Measurements from ENCODE around the gene RUNX2. TPM values are rescaled to one million over a fixed set of nuclear protein-coding genes. Genes with fewer than 3 reads are reported as not detected.

The RUNX2 gene
- total and polyA plus RNA-seq, 10 donors: 0.86 to 9.4 (median 6.6) TPM

- no peaks in the 10 kb centered on the region for H3K9me3 ChIP-seq
- no peak overlapping the region for H3K4me3 ChIP-seq
- no peak for DNase-seq
- intact Hi-C loops (cut with DNase I; ENCODE audit: low total_unique reads): no loop called here
- WGBS, 5 donors: 92 to 100% (median 94%) methylated on average over 1 of the region's 1 CpG
- H3K27ac ChIP-seq: no peak overlapping the region
- TF ChIP-seq CTCF (IDR thresholded peaks at IDR 0.05 in 8 of 11, conservative IDR thresholded peaks at IDR 0.05 in 3 of 11): no peak
- TF ChIP-seq POLR2A (IDR thresholded peaks at IDR 0.05): no peak
- H3K4me1 ChIP-seq: no peaks in the 10 kb centered on the region
- no peaks in the 10 kb centered on the region for H3K36me3 ChIP-seq
- no peaks in the 10 kb centered on the region for H3K27me3 ChIP-seq (replicated peaks in 1 of 7)
Observed at GRCh38 chr6:45366534-45366933, 38.4 kb downstream of the RUNX2 start.

GRCh38 chr6:45367999-45368398 is 39.9 kb downstream of the RUNX2 start:
- Histone ChIP-seq H3K27ac (no peak overlapping the region), H3K4me3 (no peak overlapping the region), H3K36me3 (no peaks in the 10 kb centered on the region), H3K9me3 (no peaks in the 10 kb centered on the region), H3K4me1 (no peaks in the 10 kb centered on the region), H3K27me3 (replicated peaks in 1 of 7) (no peaks in the 10 kb centered on the region)
- intact Hi-C loops (cut with DNase I; ENCODE audit: low total_unique reads): no loop called here
- TF ChIP-seq POLR2AphosphoS5 (IDR thresholded peaks at IDR 0.05) (no peak), CTCF (IDR thresholded peaks at IDR 0.05 in 8 of 11, conservative IDR thresholded peaks at IDR 0.05 in 3 of 11) (no peak)
- no peak for DNase-seq

- no peaks in the 10 kb centered on the region for H3K4me1 ChIP-seq
- 66 to 88% (median 83%) methylated on average over 1 of the region's 1 CpG for WGBS, 5 donors
- H3K4me3 ChIP-seq: no peak overlapping the region
- no peaks in the 10 kb centered on the region for H3K36me3 ChIP-seq
- no peaks in the 10 kb centered on the region for H3K9me3 ChIP-seq
- DNase-seq: no peak
- no peak overlapping the region for H3K27ac ChIP-seq
- intact Hi-C loops (cut with DNase I; ENCODE audit: low total_unique reads): no loop called here
- no peak for TF ChIP-seq CTCF (IDR thresholded peaks at IDR 0.05 in 8 of 11, conservative IDR thresholded peaks at IDR 0.05 in 3 of 11)
- TF ChIP-seq POLR2A (IDR thresholded peaks at IDR 0.05): no peak
- no peak for TF ChIP-seq POLR2AphosphoS5 (IDR thresholded peaks at IDR 0.05)
- H3K27me3 ChIP-seq (replicated peaks in 1 of 7): no peaks in the 10 kb centered on the region
Observed at GRCh38 chr6:45369870-45370269, 41.7 kb downstream of the RUNX2 start.

- Histone ChIP-seq H3K9me3 (no peaks in the 10 kb centered on the region), H3K36me3 (no peaks in the 10 kb centered on the region), H3K27me3 (replicated peaks in 1 of 7) (no peaks in the 10 kb centered on the region), H3K4me3 (no peak overlapping the region), H3K4me1 (peaks cover 0 to 14% (median 8%) of the 10 kb centered on the region in 6 donors), H3K27ac (no peak overlapping the region)
- DNase-seq: no peak
- intact Hi-C loops (cut with DNase I; ENCODE audit: low total_unique reads): no loop called here
- TF ChIP-seq CTCF (IDR thresholded peaks at IDR 0.05 in 8 of 11, conservative IDR thresholded peaks at IDR 0.05 in 3 of 11) (no peak), POLR2A (IDR thresholded peaks at IDR 0.05) (no peak), POLR2AphosphoS5 (IDR thresholded peaks at IDR 0.05) (no peak)
- 93 to 96% (median 95%) methylated on average over 3 of the region's 3 CpGs for WGBS, 5 donors
Observed at GRCh38 chr6:45371924-45372573, 43.9 kb downstream of the RUNX2 start.

Measured in spleen (tissue), 11 donors.